GM19238 (cell line): ENCODE results near the gene ADARB2.

ENCODE experiments used
- DNase-seq: peaks from one replicate; pipeline ENCODE4 v3.0.0; 2011; ENCODE audit warnings: low spot score; ENCODE audit not compliant: insufficient read length

The ADARB2 gene

GRCh38 chr10:1736144-1736971 lies 967 bp downstream of the ADARB2 start:
- no peak for DNase-seq

GRCh38 chr10:1735562-1735961 lies 1.8 kb downstream of the ADARB2 start:
- DNase-seq = no peak

- DNase-seq = no peak
Measured at GRCh38 chr10:1734288-1734687, 3.0 kb downstream of the ADARB2 start.

GRCh38 chr10:1733720-1734119 lies 3.6 kb downstream of the ADARB2 start:
- no peak for DNase-seq

GRCh38 chr10:1732564-1732996 lies 4.7 kb downstream of the ADARB2 start:
- no peak for DNase-seq

- no peak for DNase-seq
Measured at GRCh38 chr10:1731592-1731991, 5.7 kb downstream of the ADARB2 start.

- no peak for DNase-seq
Measured at GRCh38 chr10:1729751-1730150, 7.6 kb downstream of the ADARB2 start.

- no peak for DNase-seq
Measured at GRCh38 chr10:1726861-1727260, 10.5 kb downstream of the ADARB2 start.

- no peak for DNase-seq
Measured at GRCh38 chr10:1724921-1725488, 12.3 kb downstream of the ADARB2 start.

- no peak for DNase-seq
Measured at GRCh38 chr10:1716839-1717238, 20.5 kb downstream of the ADARB2 start.

- no peak for DNase-seq
Measured at GRCh38 chr10:1715821-1716220, 21.5 kb downstream of the ADARB2 start.

GRCh38 chr10:1712944-1713671 lies 24.2 kb downstream of the ADARB2 start:
- no peak for DNase-seq

- DNase-seq = no peak
Measured at GRCh38 chr10:1712314-1712713, 25.0 kb downstream of the ADARB2 start.

- no peak for DNase-seq
Measured at GRCh38 chr10:1709161-1709560, 28.2 kb downstream of the ADARB2 start.

- no peak for DNase-seq
Measured at GRCh38 chr10:1708746-1709145, 28.6 kb downstream of the ADARB2 start.

- DNase-seq = peak; percentile 27
Measured at GRCh38 chr10:1706711-1707110, 30.6 kb downstream of the ADARB2 start.

- no peak for DNase-seq
Measured at GRCh38 chr10:1706256-1706655, 31.1 kb downstream of the ADARB2 start.

- DNase-seq = no peak
Measured at GRCh38 chr10:1698185-1698584, 39.1 kb downstream of the ADARB2 start.

GRCh38 chr10:1696106-1696505 lies 41.2 kb downstream of the ADARB2 start:
- no peak for DNase-seq

GRCh38 chr10:1690086-1690485 lies 47.2 kb downstream of the ADARB2 start:
- DNase-seq = no peak

- no peak for DNase-seq
Measured at GRCh38 chr10:1688531-1688930, 48.8 kb downstream of the ADARB2 start.

GRCh38 chr10:1687623-1688150 lies 49.6 kb downstream of the ADARB2 start:
- DNase-seq = no peak
